GM23338 (cell line): Measurements from ENCODE around the gene TAF6L.

Experiments
- CREB1 ChIP-seq: fragments of 250-450 bp; sonication (Bioruptor Pico); IDR thresholded peaks from 2 replicates; pipeline ENCODE4 v1.5.0; 2020; ENCODE audit warnings: low read depth, mild to moderate bottlenecking, moderate library complexity
- EZH2 ChIP-seq: fragments of 200-600 bp; sonication (generic); IDR thresholded peaks from one replicate; pipeline ENCODE4 v1.8.0; 2017; ENCODE audit warnings: antibody characterized with exemption, mild to moderate bottlenecking, low read depth; ENCODE audit not compliant: unreplicated experiment
- REST ChIP-seq: IDR thresholded peaks from one replicate; pipeline ENCODE4 v1.6.1; 2018; ENCODE audit warnings: antibody characterized with exemption; ENCODE audit not compliant: unreplicated experiment
- TF ChIP-seq, protein P1 (sequence below), 2 experiments: fragments of 200-600 bp in 1 of 2; sonication (generic) in 1 of 2; conservative IDR thresholded peaks; 2 replicates each; pipeline versions ENCODE4 v1.5.1 to v1.6.1; 2016 to 2017; ENCODE audit warnings: antibody characterized with exemption in 2 of 2, low read depth in 2 of 2, mild to moderate bottlenecking in 2 of 2, moderate library complexity in 1 of 2

GRCh38 chr11:62725646-62726045 is 45.5 kb upstream of the TAF6L start:
- TF ChIP-seq EZH2 = no peak
- TF ChIP-seq, protein P1, sequence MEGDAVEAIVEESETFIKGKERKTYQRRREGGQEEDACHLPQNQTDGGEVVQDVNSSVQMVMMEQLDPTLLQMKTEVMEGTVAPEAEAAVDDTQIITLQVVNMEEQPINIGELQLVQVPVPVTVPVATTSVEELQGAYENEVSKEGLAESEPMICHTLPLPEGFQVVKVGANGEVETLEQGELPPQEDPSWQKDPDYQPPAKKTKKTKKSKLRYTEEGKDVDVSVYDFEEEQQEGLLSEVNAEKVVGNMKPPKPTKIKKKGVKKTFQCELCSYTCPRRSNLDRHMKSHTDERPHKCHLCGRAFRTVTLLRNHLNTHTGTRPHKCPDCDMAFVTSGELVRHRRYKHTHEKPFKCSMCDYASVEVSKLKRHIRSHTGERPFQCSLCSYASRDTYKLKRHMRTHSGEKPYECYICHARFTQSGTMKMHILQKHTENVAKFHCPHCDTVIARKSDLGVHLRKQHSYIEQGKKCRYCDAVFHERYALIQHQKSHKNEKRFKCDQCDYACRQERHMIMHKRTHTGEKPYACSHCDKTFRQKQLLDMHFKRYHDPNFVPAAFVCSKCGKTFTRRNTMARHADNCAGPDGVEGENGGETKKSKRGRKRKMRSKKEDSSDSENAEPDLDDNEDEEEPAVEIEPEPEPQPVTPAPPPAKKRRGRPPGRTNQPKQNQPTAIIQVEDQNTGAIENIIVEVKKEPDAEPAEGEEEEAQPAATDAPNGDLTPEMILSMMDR (conservative IDR thresholded peaks at IDR 0.05; ENCODE audit: low read depth in 2 of 2) = no peak
- no peak for TF ChIP-seq REST
- TF ChIP-seq CREB1 (CRISPR knock-in tag) = no peak
